Measurements from ENCODE around the gene SCN2B. TPM values are rescaled to one million over a fixed set of nuclear protein-coding genes. Genes with fewer than 3 reads are reported as not detected.

SCN2B gene
- total and polyA plus RNA-seq, 12 donors: 2.9 to 26.7 (median 16.1) TPM

DNA sequence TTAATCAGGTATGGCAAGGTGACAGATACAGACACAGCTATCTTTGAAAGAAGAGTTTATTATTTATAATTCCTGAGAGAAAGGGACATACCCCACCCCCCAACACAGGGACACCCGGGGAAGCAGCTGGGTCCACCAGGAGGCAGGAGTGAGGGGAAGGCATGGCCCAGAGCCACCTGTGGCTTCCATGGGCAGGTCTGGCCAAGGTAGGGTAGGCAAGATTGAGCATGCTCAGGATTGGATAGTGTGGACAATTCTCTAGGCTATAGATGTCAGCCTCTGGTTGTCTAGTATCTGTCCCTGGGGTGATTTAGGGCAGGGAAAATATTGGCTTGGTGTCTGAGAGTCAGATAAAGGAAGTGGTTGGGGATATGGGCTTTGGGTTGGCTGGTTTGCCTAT is 62.2 kb downstream of the SCN2B start:
- ATAC-seq: no peak
- TF ChIP-seq, protein P1, sequence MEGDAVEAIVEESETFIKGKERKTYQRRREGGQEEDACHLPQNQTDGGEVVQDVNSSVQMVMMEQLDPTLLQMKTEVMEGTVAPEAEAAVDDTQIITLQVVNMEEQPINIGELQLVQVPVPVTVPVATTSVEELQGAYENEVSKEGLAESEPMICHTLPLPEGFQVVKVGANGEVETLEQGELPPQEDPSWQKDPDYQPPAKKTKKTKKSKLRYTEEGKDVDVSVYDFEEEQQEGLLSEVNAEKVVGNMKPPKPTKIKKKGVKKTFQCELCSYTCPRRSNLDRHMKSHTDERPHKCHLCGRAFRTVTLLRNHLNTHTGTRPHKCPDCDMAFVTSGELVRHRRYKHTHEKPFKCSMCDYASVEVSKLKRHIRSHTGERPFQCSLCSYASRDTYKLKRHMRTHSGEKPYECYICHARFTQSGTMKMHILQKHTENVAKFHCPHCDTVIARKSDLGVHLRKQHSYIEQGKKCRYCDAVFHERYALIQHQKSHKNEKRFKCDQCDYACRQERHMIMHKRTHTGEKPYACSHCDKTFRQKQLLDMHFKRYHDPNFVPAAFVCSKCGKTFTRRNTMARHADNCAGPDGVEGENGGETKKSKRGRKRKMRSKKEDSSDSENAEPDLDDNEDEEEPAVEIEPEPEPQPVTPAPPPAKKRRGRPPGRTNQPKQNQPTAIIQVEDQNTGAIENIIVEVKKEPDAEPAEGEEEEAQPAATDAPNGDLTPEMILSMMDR (IDR thresholded peaks at IDR 0.05): no peak
- intact Hi-C loops (cut with DNase I): no loop called here
- H3K36me3 ChIP-seq: no peaks in the 10 kb centered on the region
- no peak for DNase-seq
- H3K4me3 ChIP-seq: no peak overlapping the region
- WGBS, 2 donors: 70 to 92% methylated on average over 1 of the region's 1 CpG
- no peak overlapping the region for H3K27ac ChIP-seq
- H3K27me3 ChIP-seq: no peaks in the 10 kb centered on the region
- peaks cover 0 to 29% (median 14%) of the 10 kb centered on the region in 9 donors for H3K4me1 ChIP-seq
- H3K9me3 ChIP-seq: no peaks in the 10 kb centered on the region

DNA sequence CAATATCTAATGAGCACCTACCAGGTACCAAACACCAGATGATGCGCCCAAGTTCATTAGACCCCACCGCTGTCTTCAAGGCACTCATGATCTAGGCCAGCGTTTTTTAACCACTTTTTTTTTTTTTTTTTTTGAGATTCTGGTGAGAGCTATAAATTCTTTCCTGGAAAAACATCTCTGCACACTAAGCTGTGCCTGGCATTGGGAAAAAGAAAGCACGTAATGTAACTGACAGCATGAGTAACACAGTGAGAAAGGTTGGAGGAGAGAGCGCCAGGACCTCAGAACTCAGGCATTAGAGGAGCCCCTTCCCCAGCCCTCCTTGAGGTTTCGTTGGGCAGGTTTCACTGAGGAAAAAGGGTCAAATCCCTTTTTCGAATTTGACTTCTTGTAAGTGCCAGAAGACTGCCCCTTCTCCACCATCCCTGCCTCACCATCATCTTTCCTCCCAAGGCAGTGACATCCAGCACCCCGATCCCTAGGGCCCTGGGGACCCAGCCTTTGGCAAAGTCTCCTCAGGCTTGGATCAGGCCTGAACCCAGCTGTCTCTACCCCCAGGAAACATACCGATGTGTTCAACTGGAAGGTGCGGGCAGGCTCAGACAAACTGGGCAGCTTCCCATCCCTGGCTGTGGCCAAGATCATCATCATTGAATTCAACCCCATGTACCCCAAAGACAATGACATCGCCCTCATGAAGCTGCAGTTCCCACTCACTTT is 63.6 kb downstream of the SCN2B start:
- Histone ChIP-seq H3K36me3 (no peaks in the 10 kb centered on the region), H3K4me1 (peaks cover 0 to 23% (median 14%) of the 10 kb centered on the region in 9 donors), H3K27ac (no peak overlapping the region), H3K27me3 (no peaks in the 10 kb centered on the region), H3K4me3 (no peak overlapping the region), H3K9me3 (no peaks in the 10 kb centered on the region)
- DNase-seq: no peak
- ATAC-seq: no peak
- intact Hi-C loops (cut with DNase I): no loop called here
- TF ChIP-seq, protein P1 (IDR thresholded peaks at IDR 0.05): no peak
- WGBS, 2 donors: 91 to 92% methylated on average over 11 of the region's 11 CpGs

Other genes starting within 250 kb of the SCN2B start
- under 1 TPM in 3 of 10 donors, not detected in 7; 0.07 to 0.32 (median 0.18) TPM for gene TMPRSS13, start 247.2 kb downstream of the SCN2B start, total RNA-seq
- gene TMPRSS13, start 247.2 kb downstream of the SCN2B start, polyA plus RNA-seq: under 1 TPM; 0.03 to 0.22 TPM
- 10 to 100 TPM in 2 of 10 donors, 1 to 10 TPM in 8; 2.5 to 29.9 (median 3.8) TPM for gene IL10RA, start 190.2 kb downstream of the SCN2B start, total RNA-seq
- gene IL10RA, start 190.2 kb downstream of the SCN2B start, polyA plus RNA-seq: 1 to 10 TPM; 2.0 to 4.0 TPM
- gene TMPRSS4, start 99.6 kb downstream of the SCN2B start, total RNA-seq: 1 to 10 TPM in 2 of 10 donors, under 1 TPM in 1, not detected in 7; 0.34 to 1.4 (median 1.3) TPM
- gene TMPRSS4, start 99.6 kb downstream of the SCN2B start, polyA plus RNA-seq: under 1 TPM in 1 of 2 donors, not detected in 1; 0.36 TPM
- not detected for gene SMIM35, start 89.7 kb downstream of the SCN2B start, total RNA-seq
- gene SMIM35, start 89.7 kb downstream of the SCN2B start, polyA plus RNA-seq: not detected
- 10 to 100 TPM in 5 of 10 donors, 1 to 10 TPM in 5; 5.7 to 17.5 (median 10.3) TPM for gene SCN4B, start 23.8 kb downstream of the SCN2B start, total RNA-seq
- 1 to 10 TPM; 5.4 to 8.8 TPM for gene SCN4B, start 23.8 kb downstream of the SCN2B start, polyA plus RNA-seq
- 10 to 100 TPM in 1 of 10 donors, 1 to 10 TPM in 8, under 1 TPM in 1; 0.50 to 19.5 (median 2.1) TPM for gene JAML, start 48.4 kb upstream of the SCN2B start, total RNA-seq
- 1 to 10 TPM; 1.2 to 2.3 TPM for gene JAML, start 48.4 kb upstream of the SCN2B start, polyA plus RNA-seq
- gene MPZL3, start 75.7 kb upstream of the SCN2B start, total RNA-seq: 1 to 10 TPM; 1.9 to 4.2 (median 2.7) TPM
- 1 to 10 TPM; 1.7 to 2.3 TPM for gene MPZL3, start 75.7 kb upstream of the SCN2B start, polyA plus RNA-seq
- 10 to 100 TPM in 8 of 10 donors, 1 to 10 TPM in 2; 4.0 to 23.4 (median 13.0) TPM for gene MPZL2, start 87.7 kb upstream of the SCN2B start, total RNA-seq
- 1 to 10 TPM; 8.7 to 8.8 TPM for gene MPZL2, start 87.7 kb upstream of the SCN2B start, polyA plus RNA-seq
- gene CD3E, start 128.1 kb upstream of the SCN2B start, total RNA-seq: 10 to 100 TPM in 1 of 10 donors, 1 to 10 TPM in 1, under 1 TPM in 6, not detected in 2; 0.17 to 12.2 (median 0.59) TPM
- under 1 TPM; 0.37 to 0.62 TPM for gene CD3E, start 128.1 kb upstream of the SCN2B start, polyA plus RNA-seq
- gene CD3D, start 166.1 kb upstream of the SCN2B start, total RNA-seq: 1 to 10 TPM in 3 of 10 donors, under 1 TPM in 2, not detected in 5; 0.31 to 6.3 (median 1.1) TPM
- gene CD3D, start 166.1 kb upstream of the SCN2B start, polyA plus RNA-seq: under 1 TPM in 1 of 2 donors, not detected in 1; 0.54 TPM
- 1 to 10 TPM in 1 of 10 donors, under 1 TPM in 5, not detected in 4; 0.21 to 5.7 (median 0.41) TPM for gene CD3G, start 167.7 kb upstream of the SCN2B start, total RNA-seq
- under 1 TPM in 1 of 2 donors, not detected in 1; 0.06 TPM for gene CD3G, start 167.7 kb upstream of the SCN2B start, polyA plus RNA-seq
- 10 to 100 TPM; 38.4 to 46.4 (median 42.3) TPM for gene UBE4A, start 183.0 kb upstream of the SCN2B start, total RNA-seq
- gene UBE4A, start 183.0 kb upstream of the SCN2B start, polyA plus RNA-seq: 10 to 100 TPM; 12.7 to 22.8 TPM
- 100 to 1,000 TPM; 482 to 777 (median 688) TPM for gene ATP5MG, start 225.0 kb upstream of the SCN2B start, total RNA-seq
- 100 to 1,000 TPM; 365 to 800 TPM for gene ATP5MG, start 225.0 kb upstream of the SCN2B start, polyA plus RNA-seq